HG03108 (cell line): Measurements from ENCODE around the gene RAC3.
A peak's percentile ranks its signal among the peaks of the same experiment; 100 is the strongest.

ENCODE experiments used
- ATAC-seq: cut with Tn5 transposase; IDR thresholded peaks from one replicate; pipeline ENCODE4 v1.9.1; 2021; ENCODE audit warnings: moderate library complexity; ENCODE audit not compliant: unreplicated experiment

The RAC3 gene

DNA sequence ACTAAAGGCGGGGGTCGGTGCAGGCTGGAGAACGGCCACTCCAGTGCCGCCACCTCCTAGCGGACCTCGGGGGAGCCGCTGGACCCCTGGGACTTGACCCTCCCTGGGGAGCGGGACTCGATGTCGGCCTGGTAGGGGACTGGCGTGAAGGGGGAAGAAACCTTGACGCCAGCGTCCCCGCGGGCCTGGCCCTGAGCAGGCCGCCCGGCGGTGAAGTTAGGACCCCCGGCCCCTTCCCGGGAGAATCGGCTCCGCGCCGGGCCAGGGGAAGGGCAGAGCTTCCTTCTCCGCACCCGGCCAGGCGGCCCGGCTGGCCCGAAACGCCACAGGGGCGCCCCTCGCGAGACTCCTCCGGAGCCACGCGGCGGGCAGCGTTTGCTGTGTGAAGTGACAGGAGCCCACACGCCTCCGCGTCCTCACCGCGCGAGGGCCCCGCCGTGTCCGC is 33.7 kb downstream of the RAC3 start:
- no peak for ATAC-seq

GRCh38 chr17:82065638-82066303 is 34.3 kb downstream of the RAC3 start, which contains the start of gene DUS1L:
TSS of gene DUS1L (minus strand) at chr17:82065804. CDS start at chr17:82065059, 745 bp downstream.
- peak; percentile 60 for ATAC-seq

DNA sequence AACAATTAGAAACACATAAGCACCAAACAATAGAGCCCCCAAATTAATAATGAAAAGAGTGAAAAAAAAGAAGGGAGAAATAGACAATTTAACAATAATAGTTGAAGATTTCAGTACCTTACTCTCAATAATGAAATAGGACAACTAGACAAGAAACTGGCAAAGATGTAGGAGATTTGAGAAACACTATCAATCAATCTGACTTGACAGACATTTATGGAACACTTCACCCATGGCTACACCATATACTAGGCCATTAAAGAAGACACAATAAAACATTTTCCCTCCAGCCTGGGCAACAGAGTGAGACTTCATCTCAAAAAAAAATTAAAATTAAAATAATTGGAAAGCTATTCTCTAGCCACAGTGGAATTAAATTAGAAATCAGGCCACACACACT is 39.1 kb downstream of the RAC3 start:
- ATAC-seq = no peak

GRCh38 chr17:82072827-82073226 is 41.3 kb downstream of the RAC3 start:
- ATAC-seq = no peak

- no peak for ATAC-seq
These were observed 42.0 kb downstream of the RAC3 start for GRCh38 chr17:82073446-82073845.

DNA sequence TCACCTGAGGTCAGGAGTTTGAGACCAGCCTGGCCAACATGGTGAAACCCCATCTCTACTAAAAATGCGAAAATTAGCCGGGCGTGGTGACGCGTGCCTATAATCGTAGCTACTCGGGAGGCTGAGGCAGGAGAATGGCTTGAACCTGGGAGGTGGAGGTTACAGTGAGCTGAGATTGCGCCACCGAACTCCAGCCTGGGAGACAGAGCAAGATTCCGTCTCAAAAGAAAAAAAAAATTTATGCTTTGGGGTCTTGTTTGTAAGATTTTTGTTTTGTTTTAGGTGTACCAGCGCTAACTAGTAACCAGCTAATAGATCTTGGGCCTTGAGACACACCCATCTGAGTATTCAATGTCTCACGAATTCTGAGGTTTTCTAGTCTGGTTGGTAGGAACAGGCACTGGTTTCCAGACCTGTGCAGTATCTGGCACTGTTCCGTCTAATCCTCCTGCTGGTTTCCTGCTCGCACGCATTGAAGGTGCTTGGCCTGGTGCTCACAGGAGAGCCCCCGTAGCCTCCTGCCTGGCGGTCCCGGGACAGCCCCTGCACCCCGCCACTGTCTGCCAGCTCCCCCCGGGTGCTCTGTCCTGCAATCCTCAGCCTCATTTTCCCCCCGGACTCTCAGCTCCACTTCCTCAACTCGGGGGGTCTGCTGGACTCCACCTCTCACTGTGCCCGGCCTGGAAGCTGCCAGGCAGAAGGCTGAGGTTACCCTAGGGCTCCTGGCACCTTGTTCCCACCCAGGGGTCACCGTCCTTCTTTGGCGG is 44.7 kb downstream of the RAC3 start:
- no peak for ATAC-seq

DNA sequence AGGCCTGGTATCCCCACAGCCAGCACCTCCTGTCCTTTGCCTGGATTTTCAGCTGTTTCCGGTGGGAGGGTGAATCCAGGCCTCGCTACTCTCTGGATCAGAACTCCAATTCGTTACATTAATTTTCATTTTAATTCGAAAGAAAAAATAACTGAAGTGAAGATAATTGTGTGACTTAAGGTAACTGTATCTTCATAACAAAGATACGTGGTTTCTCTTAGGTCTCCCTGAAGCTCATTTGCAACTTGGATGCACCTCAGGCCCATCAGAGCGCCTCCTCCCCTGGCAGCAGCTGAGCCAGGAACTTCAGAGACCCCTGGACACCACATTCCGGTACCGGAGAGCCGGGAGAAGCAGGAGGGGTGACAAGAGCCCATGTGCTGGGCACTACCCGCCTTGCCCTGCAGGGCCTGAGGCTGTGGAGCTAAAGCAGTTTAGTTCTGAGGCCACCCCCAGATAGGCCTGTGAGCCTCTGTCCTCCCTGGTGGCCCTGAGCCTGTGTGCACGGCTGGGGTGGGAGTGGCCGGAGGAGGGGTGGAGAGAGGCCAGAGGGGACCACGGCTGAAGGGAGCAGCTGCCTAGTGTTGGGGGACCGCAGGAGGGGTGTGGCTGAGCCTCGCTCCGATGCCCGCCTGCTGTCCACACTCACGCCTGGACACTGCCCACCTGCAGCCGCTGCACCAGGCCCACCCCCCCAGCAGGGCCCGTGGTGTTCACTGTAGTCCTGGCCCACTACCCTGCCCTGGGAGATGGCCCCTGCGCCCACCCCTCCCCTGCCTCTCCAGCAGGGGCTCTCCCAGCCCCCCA is 45.5 kb downstream of the RAC3 start:
- no peak for ATAC-seq

- ATAC-seq = no peak
These were observed 46.3 kb downstream of the RAC3 start for GRCh38 chr17:82077617-82078358.

- ATAC-seq = no peak
These were observed 47.0 kb downstream of the RAC3 start for GRCh38 chr17:82078433-82078832.

DNA sequence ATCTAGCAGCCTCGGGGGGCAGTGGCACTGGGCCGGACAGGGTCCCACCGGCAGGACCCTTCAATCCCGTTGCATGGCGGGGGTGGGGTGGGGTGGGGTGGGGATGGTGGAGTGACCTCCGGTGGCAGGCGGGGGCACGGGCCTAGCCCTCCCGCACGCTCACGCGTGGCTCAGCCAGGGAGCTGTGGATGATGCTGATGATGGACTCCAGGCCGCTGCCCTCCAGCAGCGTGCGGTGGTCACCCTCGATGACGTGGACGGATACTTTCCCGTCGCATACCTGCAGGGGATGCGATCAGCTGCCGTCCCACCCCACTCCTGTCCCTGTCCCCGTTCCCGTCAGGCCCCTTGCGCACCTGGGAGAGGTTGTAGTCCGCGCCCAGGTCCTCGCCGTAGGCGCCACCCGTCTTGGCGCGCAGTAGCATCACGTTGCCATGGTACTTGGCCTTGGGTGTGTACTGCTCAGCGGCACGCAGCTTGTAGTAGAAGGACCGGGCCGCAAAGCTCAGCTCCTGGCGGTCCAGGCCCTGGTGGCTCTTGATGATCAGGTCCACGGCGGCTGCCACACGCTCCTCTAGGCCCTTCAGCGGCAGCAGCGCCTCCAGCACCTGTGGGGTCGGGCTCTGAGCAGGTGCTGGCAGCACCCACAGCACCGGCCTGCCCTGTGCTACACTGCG is 47.7 kb downstream of the RAC3 start:
- no peak for ATAC-seq

- ATAC-seq = no peak
These were observed 48.7 kb downstream of the RAC3 start for GRCh38 chr17:82080048-82080788.

- no peak for ATAC-seq
These were observed 49.4 kb downstream of the RAC3 start for GRCh38 chr17:82080789-82081464.

GRCh38 chr17:82081546-82081945 is 50.1 kb downstream of the RAC3 start:
- ATAC-seq = no peak

DNA sequence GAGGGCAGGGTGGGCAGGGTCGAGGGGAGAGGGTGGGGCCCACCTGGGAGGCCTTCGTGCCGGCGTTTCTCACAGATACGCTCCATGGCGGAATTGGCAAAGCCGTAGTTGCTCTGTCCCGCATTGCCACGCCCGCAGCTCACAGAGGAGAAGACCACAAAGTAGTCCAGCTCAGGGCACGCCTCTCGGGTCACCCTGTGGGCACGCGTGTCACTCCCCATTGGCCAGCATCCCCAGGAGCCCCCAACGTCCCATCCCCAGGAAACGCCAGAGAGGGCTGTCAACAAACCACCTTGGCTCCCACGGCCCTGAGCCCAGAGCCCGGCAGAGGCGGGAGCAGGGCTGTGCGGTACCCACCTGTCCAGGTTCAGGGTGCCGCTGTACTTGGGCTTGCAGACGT is 50.5 kb downstream of the RAC3 start:
- no peak for ATAC-seq

GRCh38 chr17:82082456-82082855 is 51.0 kb downstream of the RAC3 start:
- no peak for ATAC-seq

GRCh38 chr17:82083009-82083408 is 51.5 kb downstream of the RAC3 start:
- ATAC-seq = no peak
